GM21526 (cell line): Measurements from ENCODE around the gene ZBTB8B.

Experiments
- ATAC-seq: cut with Tn5 transposase; IDR thresholded peaks from one replicate; pipeline ENCODE4 v1.9.1; 2021; ENCODE audit warnings: moderate library complexity; ENCODE audit not compliant: unreplicated experiment, low FRiP score

The ZBTB8B gene

GRCh38 chr1:32503153-32503552 lies 38.3 kb downstream of the ZBTB8B start:
- no peak for ATAC-seq

- ATAC-seq, result no peak
Measured at GRCh38 chr1:32507021-32507420, 42.1 kb downstream of the ZBTB8B start.

GRCh38 chr1:32508761-32509160 lies 43.9 kb downstream of the ZBTB8B start:
- no peak for ATAC-seq

- ATAC-seq, result no peak
Measured at GRCh38 chr1:32509939-32510338, 45.1 kb downstream of the ZBTB8B start.
